Astrocyte (in vitro differentiated cells and primary cell): Measurements from ENCODE around the gene SFSWAP. TPM values are rescaled to one million over a fixed set of nuclear protein-coding genes. Genes with fewer than 3 reads are reported as not detected.
A peak's percentile ranks its signal among the peaks of the same experiment; 100 is the strongest.

ENCODE experiments used
- DNase-seq: peaks from one replicate; pipeline ENCODE4 v3.0.0-alpha.2; 2010; ENCODE audit warnings: low read depth
- FAIRE-seq: peaks from 2 replicates; lab custom pipeline; 2011; peaks lifted over from hg19 to GRCh38; lab: Jason Lieb, UNC
- H2AFZ ChIP-seq: 2 replicates; pipeline ENCODE4 v1.6.0; 2012; ENCODE audit warnings: low read depth, low read length, inconsistent platforms
- H3K27ac ChIP-seq: 2 replicates; pipeline ENCODE4 v1.5.1; 2011; ENCODE audit warnings: low read depth, low read length, inconsistent platforms
- H3K27me3 ChIP-seq: 2 replicates; pipeline ENCODE4 v1.6.0; 2011; ENCODE audit warnings: low read length, inconsistent platforms; ENCODE audit not compliant: insufficient read depth
- H3K36me3 ChIP-seq: 2 replicates; pipeline ENCODE4 v1.5.1; 2011; ENCODE audit warnings: low read length, inconsistent platforms; ENCODE audit not compliant: insufficient read depth
- H3K4me1 ChIP-seq: 2 replicates; pipeline ENCODE4 v1.5.1; 2011; ENCODE audit warnings: low read length, inconsistent platforms; ENCODE audit not compliant: insufficient read depth
- H3K4me2 ChIP-seq: 2 replicates; pipeline ENCODE4 v1.6.0; 2012; ENCODE audit warnings: low read length, inconsistent platforms
- H3K4me3 ChIP-seq: 2 replicates; pipeline ENCODE4 v1.5.1; 2011; ENCODE audit warnings: low read depth, mild to moderate bottlenecking, low read length, inconsistent platforms; ENCODE audit not compliant: insufficient read depth
- H3K79me2 ChIP-seq: 2 replicates; pipeline ENCODE4 v1.6.0; 2012; ENCODE audit warnings: mild to moderate bottlenecking, low read length, inconsistent platforms; ENCODE audit not compliant: insufficient read depth
- H3K9ac ChIP-seq: 2 replicates; pipeline ENCODE4 v1.6.0; 2012; ENCODE audit warnings: mild to moderate bottlenecking, low read length, inconsistent platforms
- H3K9me3 ChIP-seq: 2 replicates; pipeline ENCODE4 v1.5.1; 2012; ENCODE audit warnings: low read depth, mild to moderate bottlenecking, low read length, inconsistent platforms; ENCODE audit not compliant: insufficient read depth
- H4K20me1 ChIP-seq: 2 replicates; pipeline ENCODE4 v1.6.0; 2012; ENCODE audit warnings: low read length, inconsistent platforms; ENCODE audit not compliant: insufficient read depth
- H3K27ac Mint-ChIP-seq: one replicate; pipeline ENCODE4 v1.8.0; 2021; ENCODE audit warnings: mild to moderate bottlenecking, mixed read lengths; ENCODE audit not compliant: unreplicated experiment
- H3K27me3 Mint-ChIP-seq: one replicate; pipeline ENCODE4 v1.8.0; 2021; ENCODE audit warnings: low read depth, mixed read lengths; ENCODE audit not compliant: unreplicated experiment
- H3K36me3 Mint-ChIP-seq: one replicate; pipeline ENCODE4 v1.8.0; 2021; ENCODE audit warnings: low read depth, mixed read lengths; ENCODE audit not compliant: unreplicated experiment
- H3K4me1 Mint-ChIP-seq: one replicate; pipeline ENCODE4 v1.8.0; 2021; ENCODE audit warnings: low read depth, mixed read lengths; ENCODE audit not compliant: unreplicated experiment
- H3K4me3 Mint-ChIP-seq: one replicate; pipeline ENCODE4 v1.8.0; 2021; ENCODE audit warnings: mild to moderate bottlenecking, moderate library complexity, mixed read lengths; ENCODE audit not compliant: unreplicated experiment
- H3K9me3 Mint-ChIP-seq: one replicate; pipeline ENCODE4 v1.8.0; 2021; ENCODE audit warnings: mild to moderate bottlenecking, mixed read lengths; ENCODE audit not compliant: unreplicated experiment
- EZH2 ChIP-seq: IDR thresholded peaks from 2 replicates; pipeline ENCODE4 v1.6.1; 2012; ENCODE audit warnings: mild to moderate bottlenecking, low read length, inconsistent platforms; ENCODE audit not compliant: insufficient read depth
- total RNA-seq: library from RNA; stranded (reverse); gene quantifications from 2 replicates; pipeline ENCODE4 v1.2.1, GENCODE V29; 2021
- TF ChIP-seq, protein P1 (sequence below): IDR thresholded peaks from 2 replicates; pipeline ENCODE4 v1.5.1; 2011; ENCODE audit warnings: low read depth, mild to moderate bottlenecking, inconsistent platforms, low read length, moderate library complexity; ENCODE audit not compliant: insufficient read depth

The SFSWAP gene
- total RNA-seq, 1 donor from 2014 or later, result 35.7 TPM

DNA sequence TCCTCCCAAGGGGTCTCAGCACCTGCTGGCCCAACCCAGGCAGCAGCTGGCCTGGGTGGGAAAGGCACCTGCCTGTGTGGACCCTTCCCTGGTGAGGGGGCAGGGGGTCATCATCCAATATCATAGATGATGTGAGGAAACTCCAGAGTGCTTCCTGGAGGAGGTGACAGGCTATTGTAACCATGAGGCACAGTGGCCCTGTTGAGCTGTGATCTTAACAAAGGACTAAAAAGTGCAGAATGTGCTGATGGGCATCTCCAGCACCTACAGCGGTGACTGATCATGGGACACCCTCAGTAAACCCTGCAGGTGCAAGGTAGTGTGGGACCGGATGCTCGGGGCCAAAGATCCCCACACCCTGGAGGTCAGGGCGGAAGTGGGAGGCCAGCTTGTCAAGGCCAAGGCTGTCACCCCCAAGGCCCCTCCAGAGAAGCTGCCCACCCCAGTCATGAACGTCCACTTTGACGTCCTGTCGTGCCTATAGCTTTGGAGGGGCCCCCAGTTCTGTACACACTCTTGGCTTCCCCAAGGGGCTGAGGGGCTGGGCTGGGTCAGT lies 124.8 kb downstream of the SFSWAP start:
- Mint-ChIP-seq H3K9me3 (no peaks in the 10 kb centered on the region), H3K27ac (no peak overlapping the region), H3K27me3 (peaks cover 3% of the 10 kb centered on the region), H3K4me3 (no peak overlapping the region), H3K36me3 (no peaks in the 10 kb centered on the region), H3K4me1 (no peaks in the 10 kb centered on the region)
- DNase-seq, result no peak
- H3K4me2 ChIP-seq, result no peak overlapping the region
- FAIRE-seq, result no peak
- H3K9ac ChIP-seq, result no peak overlapping the region
- H3K27me3 ChIP-seq, result no peaks in the 10 kb centered on the region
- no peak overlapping the region for H3K4me3 ChIP-seq
- no peak overlapping the region for H3K27ac ChIP-seq
- no peaks in the 10 kb centered on the region for H3K9me3 ChIP-seq
- H2AFZ ChIP-seq, result no peak overlapping the region
- no peak for TF ChIP-seq EZH2
- TF ChIP-seq, protein P1, sequence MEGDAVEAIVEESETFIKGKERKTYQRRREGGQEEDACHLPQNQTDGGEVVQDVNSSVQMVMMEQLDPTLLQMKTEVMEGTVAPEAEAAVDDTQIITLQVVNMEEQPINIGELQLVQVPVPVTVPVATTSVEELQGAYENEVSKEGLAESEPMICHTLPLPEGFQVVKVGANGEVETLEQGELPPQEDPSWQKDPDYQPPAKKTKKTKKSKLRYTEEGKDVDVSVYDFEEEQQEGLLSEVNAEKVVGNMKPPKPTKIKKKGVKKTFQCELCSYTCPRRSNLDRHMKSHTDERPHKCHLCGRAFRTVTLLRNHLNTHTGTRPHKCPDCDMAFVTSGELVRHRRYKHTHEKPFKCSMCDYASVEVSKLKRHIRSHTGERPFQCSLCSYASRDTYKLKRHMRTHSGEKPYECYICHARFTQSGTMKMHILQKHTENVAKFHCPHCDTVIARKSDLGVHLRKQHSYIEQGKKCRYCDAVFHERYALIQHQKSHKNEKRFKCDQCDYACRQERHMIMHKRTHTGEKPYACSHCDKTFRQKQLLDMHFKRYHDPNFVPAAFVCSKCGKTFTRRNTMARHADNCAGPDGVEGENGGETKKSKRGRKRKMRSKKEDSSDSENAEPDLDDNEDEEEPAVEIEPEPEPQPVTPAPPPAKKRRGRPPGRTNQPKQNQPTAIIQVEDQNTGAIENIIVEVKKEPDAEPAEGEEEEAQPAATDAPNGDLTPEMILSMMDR, result no peak
- no peaks in the 10 kb centered on the region for H3K79me2 ChIP-seq
- peaks cover 3% of the 10 kb centered on the region for H3K4me1 ChIP-seq
- H3K36me3 ChIP-seq, result no peaks in the 10 kb centered on the region
- peaks cover 21% of the 10 kb centered on the region for H4K20me1 ChIP-seq

DNA sequence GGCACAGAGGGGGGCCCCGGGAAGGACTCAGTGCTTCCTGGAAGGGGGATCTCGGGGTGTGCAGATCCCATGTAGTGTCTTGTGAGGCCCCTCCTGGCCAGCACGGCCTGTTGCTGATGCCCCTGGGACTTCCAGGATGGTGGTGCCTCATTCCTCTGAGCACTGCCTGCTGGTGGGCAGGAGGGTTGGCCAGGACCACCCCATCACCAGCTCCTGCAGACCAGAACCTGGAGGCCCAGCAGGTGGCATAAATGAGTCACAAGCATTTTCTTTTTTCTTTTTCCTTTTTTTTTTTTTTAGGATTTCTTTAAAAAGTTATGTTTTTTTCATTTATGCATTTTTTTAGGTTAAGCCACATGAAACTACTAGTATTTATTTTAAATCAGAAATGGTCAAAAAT lies 125.3 kb downstream of the SFSWAP start:
- no peak for FAIRE-seq
- TF ChIP-seq EZH2, result no peak
- TF ChIP-seq, protein P1, result peak; percentile 15
- no peaks in the 10 kb centered on the region for H3K27me3 ChIP-seq
- H3K4me1 ChIP-seq, result no peaks in the 10 kb centered on the region
- Mint-ChIP-seq H3K4me3 (no peak overlapping the region), H3K27me3 (peaks cover 3% of the 10 kb centered on the region), H3K36me3 (no peaks in the 10 kb centered on the region), H3K4me1 (no peaks in the 10 kb centered on the region), H3K9me3 (no peaks in the 10 kb centered on the region), H3K27ac (no peak overlapping the region)
- H3K4me2 ChIP-seq, result no peak overlapping the region
- peaks cover 21% of the 10 kb centered on the region for H4K20me1 ChIP-seq
- no peak for DNase-seq
- no peak overlapping the region for H3K27ac ChIP-seq
- H3K9ac ChIP-seq, result no peak overlapping the region
- H3K4me3 ChIP-seq, result no peak overlapping the region
- no peak overlapping the region for H2AFZ ChIP-seq
- no peaks in the 10 kb centered on the region for H3K9me3 ChIP-seq
- H3K36me3 ChIP-seq, result no peaks in the 10 kb centered on the region
- H3K79me2 ChIP-seq, result no peaks in the 10 kb centered on the region

DNA sequence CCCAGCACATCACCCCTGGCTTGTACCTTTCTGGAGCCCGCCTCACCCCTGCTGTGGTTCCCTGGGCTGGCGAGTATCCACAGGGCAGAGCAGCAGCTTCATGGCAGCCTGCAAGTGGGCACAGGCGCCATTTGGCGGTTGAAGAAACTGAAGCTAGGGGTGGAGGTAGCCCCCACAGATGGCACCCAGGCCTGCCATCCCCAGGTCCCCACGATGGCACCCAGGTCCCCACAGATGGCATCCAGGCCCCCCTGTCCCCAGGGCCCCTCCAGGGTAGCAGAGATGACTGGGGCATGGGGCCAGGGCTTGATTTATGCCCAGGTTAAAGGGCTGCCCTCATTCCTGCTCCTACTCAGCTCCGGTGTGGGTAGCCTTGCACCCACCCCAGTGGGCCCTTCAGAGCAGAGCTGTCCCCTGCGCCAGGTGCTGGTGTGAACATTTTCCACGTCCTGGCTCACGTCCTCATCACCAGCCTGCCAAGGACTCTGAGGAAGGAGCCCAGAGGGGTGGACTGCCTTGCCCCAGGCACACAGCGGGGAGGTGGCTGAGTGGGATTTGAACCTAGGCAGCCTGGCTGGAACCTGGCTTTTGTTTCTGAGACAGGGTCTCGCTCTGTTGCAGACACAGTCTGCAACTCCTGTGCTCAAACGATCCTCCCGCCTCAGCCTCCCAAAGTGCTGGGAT lies 126.0 kb downstream of the SFSWAP start:
- Histone ChIP-seq H2AFZ (no peak overlapping the region), H3K4me3 (no peak overlapping the region), H3K4me2 (no peak overlapping the region), H3K36me3 (no peaks in the 10 kb centered on the region), H4K20me1 (peaks cover 18% of the 10 kb centered on the region), H3K9ac (no peak overlapping the region), H3K79me2 (no peaks in the 10 kb centered on the region), H3K27ac (no peak overlapping the region), H3K27me3 (no peaks in the 10 kb centered on the region), H3K9me3 (no peaks in the 10 kb centered on the region), H3K4me1 (no peaks in the 10 kb centered on the region)
- H3K27ac Mint-ChIP-seq, result no peak overlapping the region
- TF ChIP-seq EZH2, result no peak
- TF ChIP-seq, protein P1, result no peak
- no peak for DNase-seq
- no peaks in the 10 kb centered on the region for H3K36me3 Mint-ChIP-seq
- H3K4me3 Mint-ChIP-seq, result no peak overlapping the region
- no peaks in the 10 kb centered on the region for H3K4me1 Mint-ChIP-seq
- H3K27me3 Mint-ChIP-seq, result peaks cover 3% of the 10 kb centered on the region
- no peak for FAIRE-seq
- H3K9me3 Mint-ChIP-seq, result no peaks in the 10 kb centered on the region
